ENCODE data around the gene AHCYL1. TPM values are rescaled to one million over a fixed set of nuclear protein-coding genes. Genes with fewer than 3 reads are reported as not detected.

Gene AHCYL1
- polyA plus RNA-seq, 1 donor (not counting 4 experiments of a cell fraction or from before 2014, with no cell fraction given) = 64.8 TPM

GRCh38 chr1:110048240-110048639, 63.7 kb downstream of the AHCYL1 start:
- DNase-seq (ENCODE audit: low read depth, low spot score) (no peak), FAIRE-seq (no peak)
- H3K27ac ChIP-seq (ENCODE audit: control insufficient read depth, insufficient read depth, low read length) = no peak overlapping the region
- H3K79me2 ChIP-seq (ENCODE audit: control insufficient read depth, insufficient read depth, low read length) = no peaks in the 10 kb centered on the region
- H3K4me2 ChIP-seq (ENCODE audit: control insufficient read depth, extremely low read depth, insufficient read depth, low read depth, low read length) = no peak overlapping the region
- H4K20me1 ChIP-seq (ENCODE audit: control insufficient read depth, extremely low read depth, insufficient read depth, low read length) = no peaks in the 10 kb centered on the region
- no peak overlapping the region for H3K9ac ChIP-seq (ENCODE audit: control insufficient read depth, extremely low read depth, insufficient read depth, low read length)
- TF ChIP-seq EZH2 (IDR thresholded peaks at IDR 0.05; ENCODE audit: low read length) = no peak
- no peak for TF ChIP-seq CTCF (optimal IDR thresholded peaks at IDR 0.05 in 1 of 3, IDR thresholded peaks at IDR 0.05 in 1 of 3, conservative IDR thresholded peaks at IDR 0.05 in 1 of 3; ENCODE audit: extremely low read depth in 1 of 3, insufficient read depth in 2 of 3, low read length in 3 of 3)
- dilution Hi-C loops (cut with MboI; ENCODE audit: extremely low pct_ligation_motif_present, low sequenced_read_pairs) = no loop called here
- no peak overlapping the region for H2AFZ ChIP-seq (ENCODE audit: control insufficient read depth, low read length)
- H3K4me3 ChIP-seq (ENCODE audit: control insufficient read depth in 2 of 3, extremely low read depth in 1 of 3, insufficient read depth in 2 of 3, low read depth in 1 of 3, low read length in 3 of 3) = no peak overlapping the region
- H3K4me1 ChIP-seq (ENCODE audit: control insufficient read depth, extremely low read depth, insufficient read depth, low read length) = no peaks in the 10 kb centered on the region
- H3K27me3 ChIP-seq (ENCODE audit: control insufficient read depth, extremely low read depth, insufficient read depth, low read length) = no peaks in the 10 kb centered on the region
- no peaks in the 10 kb centered on the region for H3K9me1 ChIP-seq (ENCODE audit: control insufficient read depth, extremely low read depth, insufficient read depth, low read length)
- H3K9me3 ChIP-seq (ENCODE audit: control insufficient read depth, low read depth, low read length) = no peaks in the 10 kb centered on the region
- peaks cover 58 to 60% of the 10 kb centered on the region in 2 experiments for H3K36me3 ChIP-seq (ENCODE audit: control insufficient read depth in 2 of 2, extremely low read depth in 1 of 2, insufficient read depth in 2 of 2, low read length in 2 of 2)

- H4K20me1 ChIP-seq (ENCODE audit: control insufficient read depth, extremely low read depth, insufficient read depth, low read length) = no peaks in the 10 kb centered on the region
- no peak overlapping the region for H3K9ac ChIP-seq (ENCODE audit: control insufficient read depth, extremely low read depth, insufficient read depth, low read length)
- no peaks in the 10 kb centered on the region for H3K4me1 ChIP-seq (ENCODE audit: control insufficient read depth, extremely low read depth, insufficient read depth, low read length)
- no peak overlapping the region for H2AFZ ChIP-seq (ENCODE audit: control insufficient read depth, low read length)
- no peaks in the 10 kb centered on the region for H3K79me2 ChIP-seq (ENCODE audit: control insufficient read depth, insufficient read depth, low read length)
- no peaks in the 10 kb centered on the region for H3K27me3 ChIP-seq (ENCODE audit: control insufficient read depth, extremely low read depth, insufficient read depth, low read length)
- dilution Hi-C loops (cut with MboI; ENCODE audit: extremely low pct_ligation_motif_present, low sequenced_read_pairs) = no loop called here
- H3K27ac ChIP-seq (ENCODE audit: control insufficient read depth, insufficient read depth, low read length) = no peak overlapping the region
- no peak overlapping the region for H3K4me2 ChIP-seq (ENCODE audit: control insufficient read depth, extremely low read depth, insufficient read depth, low read depth, low read length)
- no peaks in the 10 kb centered on the region for H3K9me1 ChIP-seq (ENCODE audit: control insufficient read depth, extremely low read depth, insufficient read depth, low read length)
- no peaks in the 10 kb centered on the region for H3K9me3 ChIP-seq (ENCODE audit: control insufficient read depth, low read depth, low read length)
- DNase-seq (ENCODE audit: low read depth, low spot score) (no peak), FAIRE-seq (no peak)
- peaks cover 57 to 58% of the 10 kb centered on the region in 2 experiments for H3K36me3 ChIP-seq (ENCODE audit: control insufficient read depth in 2 of 2, extremely low read depth in 1 of 2, insufficient read depth in 2 of 2, low read length in 2 of 2)
- no peak for TF ChIP-seq CTCF (optimal IDR thresholded peaks at IDR 0.05 in 1 of 3, IDR thresholded peaks at IDR 0.05 in 1 of 3, conservative IDR thresholded peaks at IDR 0.05 in 1 of 3; ENCODE audit: extremely low read depth in 1 of 3, insufficient read depth in 2 of 3, low read length in 3 of 3)
- H3K4me3 ChIP-seq (ENCODE audit: control insufficient read depth in 2 of 3, extremely low read depth in 1 of 3, insufficient read depth in 2 of 3, low read depth in 1 of 3, low read length in 3 of 3) = no peak overlapping the region
Measured at GRCh38 chr1:110048923-110049601, 64.5 kb downstream of the AHCYL1 start.
